Esophagus squamous epithelium (tissue), 5 donors: ENCODE data around the gene WWTR1. TPM values are rescaled to one million over a fixed set of nuclear protein-coding genes. Genes with fewer than 3 reads are reported as not detected.

Experiments
- DNase-seq: peaks from one replicate; lab custom pipeline; 2025; lab: John Stamatoyannopoulos, UW
- H3K27ac ChIP-seq, 4 donors: fragments of 200-600 bp; sonication (generic); one replicate each; pipeline ENCODE4 v1.5.1; 2016 to 2019; ENCODE audit warnings: mild to moderate bottlenecking in 1 of 4
- H3K27me3 ChIP-seq, 4 donors: fragments of 200-600 bp; sonication (generic); 1 replicate in 3 of 4; 2 replicates in 1 of 4; pipeline versions ENCODE4 v1.5.1 to v1.6.0; 2017 to 2021; ENCODE audit warnings: antibody characterized with exemption in 1 of 4
- H3K36me3 ChIP-seq, 3 donors: fragments of 200-600 bp; sonication (generic); one replicate each; pipeline ENCODE4 v1.5.1; 2016 to 2019
- H3K4me1 ChIP-seq, 3 donors: fragments of 200-600 bp; sonication (generic); one replicate each; pipeline ENCODE4 v1.5.1; 2017 to 2019
- H3K4me3 ChIP-seq, 4 donors: fragments of 200-600 bp; sonication (generic); 1 replicate in 3 of 4; 2 replicates in 1 of 4; pipeline ENCODE4 v1.5.1; 2016 to 2019; ENCODE audit warnings: mild to moderate bottlenecking in 2 of 4, moderate library complexity in 1 of 4
- H3K9me3 ChIP-seq, 3 donors: fragments of 200-600 bp; sonication (generic); one replicate each; pipeline ENCODE4 v1.5.1; 2016 to 2019
- CTCF ChIP-seq, 6 experiments: fragments of 450-650 bp in 4 of 6; fragments of 200-600 bp in 2 of 6; sonication (generic) in 2 of 6; IDR thresholded peaks; one replicate each; pipeline ENCODE4 v1.5.1; 2016 to 2019; ENCODE audit warnings: antibody characterized with exemption in 6 of 6, mild to moderate bottlenecking in 4 of 6, moderate library complexity in 4 of 6
- POLR2A ChIP-seq, 4 donors: fragments of 450-650 bp; IDR thresholded peaks; one replicate each; pipeline ENCODE4 v1.6.1; 2017; ENCODE audit warnings: antibody characterized with exemption in 4 of 4, mild to moderate bottlenecking in 4 of 4, moderate library complexity in 3 of 4
- WGBS, 2 donors: methylation state at CpG; one replicate each; pipeline ENCODE4 v1.1.5; 2018; 5-methylcytosine and 5-hydroxymethylcytosine counted together
- intact Hi-C: fragments of 100-400 bp; cut with DNase I; formaldehyde crosslinking; loops from one replicate; pipeline ENCODE4 v1.15.0; 2022
- total RNA-seq, 4 donors: library from RNA; depleted of rRNA; stranded (reverse); fragments of >200 nt; gene quantifications; one replicate each; pipeline ENCODE4 v1.1.0, GENCODE V29; 2016
- donor health status: DM: yes; HTN: yes; CAD: no.

WWTR1 gene
- total RNA-seq, 4 donors from 2014 or later = 35.7 to 116 (median 39.6) TPM

- Histone ChIP-seq H3K9me3 (no peaks in the 10 kb centered on the region), H3K27me3 (no peaks in the 10 kb centered on the region), H3K4me3 (no peak overlapping the region), H3K36me3 (no peaks in the 10 kb centered on the region), H3K27ac (no peak overlapping the region), H3K4me1 (peaks cover 0 to 33% (median 10%) of the 10 kb centered on the region in 3 donors)
- no peak for TF ChIP-seq CTCF (IDR thresholded peaks at IDR 0.05)
- no peak for TF ChIP-seq POLR2A (IDR thresholded peaks at IDR 0.05)
- WGBS, 2 donors = 44 to 67% methylated on average over 1 of the region's 1 CpG
- DNase-seq = no peak
- intact Hi-C loops = no loop called here
Observed at GRCh38 chr3:149663966-149664365, 6.1 kb upstream of the WWTR1 start.

- H3K27me3 ChIP-seq = no peaks in the 10 kb centered on the region
- no peak overlapping the region for H3K27ac ChIP-seq
- TF ChIP-seq POLR2A (IDR thresholded peaks at IDR 0.05) (no peak), CTCF (IDR thresholded peaks at IDR 0.05) (no peak)
- intact Hi-C loops = no loop called here
- H3K9me3 ChIP-seq = no peaks in the 10 kb centered on the region
- H3K4me3 ChIP-seq = no peak overlapping the region
- WGBS, 2 donors = 85 to 86% methylated on average over 4 of the region's 4 CpGs
- H3K36me3 ChIP-seq = no peaks in the 10 kb centered on the region
- H3K4me1 ChIP-seq = peaks cover 0 to 42% (median 12%) of the 10 kb centered on the region in 3 donors
- DNase-seq = no peak
Observed at GRCh38 chr3:149662240-149662887, 4.5 kb upstream of the WWTR1 start.

GRCh38 chr3:149660462-149660861 lies 2.6 kb upstream of the WWTR1 start:
- intact Hi-C loops = no loop called here
- Histone ChIP-seq H3K27ac (peak overlapping the region in 3 of 4 donors; percentile 3 to 97 (median 97)), H3K4me3 (no peak overlapping the region), H3K27me3 (no peaks in the 10 kb centered on the region), H3K36me3 (no peaks in the 10 kb centered on the region), H3K9me3 (no peaks in the 10 kb centered on the region), H3K4me1 (peaks cover under 1 to 51% (median 12%) of the 10 kb centered on the region in 3 donors)
- no peak for DNase-seq
- TF ChIP-seq CTCF (IDR thresholded peaks at IDR 0.05) = no peak
- TF ChIP-seq POLR2A (IDR thresholded peaks at IDR 0.05) = no peak
- WGBS, 2 donors = 65 to 67% methylated on average over 1 of the region's 1 CpG

GRCh38 chr3:149658744-149659497 lies 1.1 kb upstream of the WWTR1 start:
- intact Hi-C loops = loop anchor here (10.0 kb wide), 1 partner anchor 84 kb away; no protein-coding TSS in a partner anchor
- no peaks in the 10 kb centered on the region for H3K9me3 ChIP-seq
- no peak for DNase-seq
- H3K36me3 ChIP-seq = no peaks in the 10 kb centered on the region
- peak overlapping the region; percentile 61 to 76 (median 76) for H3K4me3 ChIP-seq
- no peaks in the 10 kb centered on the region for H3K27me3 ChIP-seq
- peaks cover 9 to 63% (median 23%) of the 10 kb centered on the region in 3 donors for H3K4me1 ChIP-seq
- TF ChIP-seq CTCF (IDR thresholded peaks at IDR 0.05) (no peak), POLR2A (IDR thresholded peaks at IDR 0.05) (no peak)
- H3K27ac ChIP-seq = peak overlapping the region; percentile 95 to 98 (median 97)
- WGBS, 2 donors = 16 to 50% methylated on average over 13 to 15 of the region's 24 CpGs
